Panc1 (cell line): ENCODE measurements around the gene MYLIP.

Experiments used
- CTCF ChIP-seq: fragments of 450-650 bp; IDR thresholded peaks from 2 replicates; pipeline ENCODE4 v1.5.1; 2017; ENCODE audit warnings: mild to moderate bottlenecking
- POLR2AphosphoS5 ChIP-seq: IDR thresholded peaks from 2 replicates; pipeline ENCODE4 v1.6.1; 2012; ENCODE audit warnings: mild to moderate bottlenecking, low read depth, low read length, moderate library complexity

DNA sequence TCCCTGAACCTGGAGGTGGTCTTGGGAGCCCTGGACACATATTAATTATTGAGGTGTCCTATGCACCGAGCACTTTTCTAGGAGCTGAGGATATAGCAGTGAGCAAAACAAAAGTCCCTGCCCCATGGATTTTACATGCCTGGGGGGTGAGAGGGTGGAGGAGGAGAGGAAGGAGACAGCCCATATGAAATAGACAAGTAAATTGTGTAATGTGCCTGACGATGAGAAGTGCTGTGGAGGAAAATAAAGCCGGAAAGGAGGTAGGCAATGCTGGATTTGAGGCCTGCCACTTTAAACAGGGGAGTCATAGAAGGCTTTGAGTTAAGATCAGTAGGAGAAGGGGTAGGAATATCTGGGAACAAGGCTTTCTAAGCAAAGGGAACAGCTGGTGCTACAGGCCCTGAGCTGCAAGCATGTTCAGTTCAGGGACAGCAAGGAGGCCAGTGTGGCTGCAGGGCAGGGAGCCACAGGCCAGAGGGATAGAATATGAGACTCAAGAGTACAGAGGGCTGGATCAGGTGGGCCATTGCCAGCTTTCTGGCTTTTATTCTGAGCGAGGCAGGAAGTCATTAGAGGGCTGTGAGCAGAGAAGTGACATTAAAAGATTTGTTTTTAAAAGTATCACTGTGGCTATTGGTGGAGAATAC, 19.1 kb upstream of the MYLIP start:
- TF ChIP-seq CTCF, result no peak
- TF ChIP-seq POLR2AphosphoS5, result no peak
